ENCODE results near the gene CD96. TPM values are rescaled to one million over a fixed set of nuclear protein-coding genes. Genes with fewer than 3 reads are reported as not detected.

CD96 gene
- total RNA-seq, 1 donor from 2014 or later, result not detected

GRCh38 chr3:111578867-111579266, 36.9 kb downstream of the CD96 start:
- Mint-ChIP-seq H3K9me3 (ENCODE audit: unreplicated experiment) (no peaks in the 10 kb centered on the region), H3K27ac (ENCODE audit: unreplicated experiment) (no peak overlapping the region), H3K36me3 (ENCODE audit: unreplicated experiment) (no peaks in the 10 kb centered on the region), H3K4me3 (ENCODE audit: unreplicated experiment) (no peak overlapping the region), H3K4me1 (ENCODE audit: unreplicated experiment) (peaks cover 31% of the 10 kb centered on the region), H3K27me3 (ENCODE audit: unreplicated experiment) (peaks cover 1% of the 10 kb centered on the region)
- DNase-seq (ENCODE audit: extremely low spot score, unreplicated experiment), result no peak
- no peak for TF ChIP-seq CTCF (IDR thresholded peaks at IDR 0.05)

GRCh38 chr3:111579495-111579894, 37.5 kb downstream of the CD96 start:
- Mint-ChIP-seq H3K27ac (ENCODE audit: unreplicated experiment) (no peak overlapping the region), H3K27me3 (ENCODE audit: unreplicated experiment) (no peaks in the 10 kb centered on the region), H3K36me3 (ENCODE audit: unreplicated experiment) (no peaks in the 10 kb centered on the region), H3K4me3 (ENCODE audit: unreplicated experiment) (no peak overlapping the region), H3K4me1 (ENCODE audit: unreplicated experiment) (peaks cover 34% of the 10 kb centered on the region), H3K9me3 (ENCODE audit: unreplicated experiment) (no peaks in the 10 kb centered on the region)
- no peak for TF ChIP-seq CTCF (IDR thresholded peaks at IDR 0.05)
- no peak for DNase-seq (ENCODE audit: extremely low spot score, unreplicated experiment)

DNA sequence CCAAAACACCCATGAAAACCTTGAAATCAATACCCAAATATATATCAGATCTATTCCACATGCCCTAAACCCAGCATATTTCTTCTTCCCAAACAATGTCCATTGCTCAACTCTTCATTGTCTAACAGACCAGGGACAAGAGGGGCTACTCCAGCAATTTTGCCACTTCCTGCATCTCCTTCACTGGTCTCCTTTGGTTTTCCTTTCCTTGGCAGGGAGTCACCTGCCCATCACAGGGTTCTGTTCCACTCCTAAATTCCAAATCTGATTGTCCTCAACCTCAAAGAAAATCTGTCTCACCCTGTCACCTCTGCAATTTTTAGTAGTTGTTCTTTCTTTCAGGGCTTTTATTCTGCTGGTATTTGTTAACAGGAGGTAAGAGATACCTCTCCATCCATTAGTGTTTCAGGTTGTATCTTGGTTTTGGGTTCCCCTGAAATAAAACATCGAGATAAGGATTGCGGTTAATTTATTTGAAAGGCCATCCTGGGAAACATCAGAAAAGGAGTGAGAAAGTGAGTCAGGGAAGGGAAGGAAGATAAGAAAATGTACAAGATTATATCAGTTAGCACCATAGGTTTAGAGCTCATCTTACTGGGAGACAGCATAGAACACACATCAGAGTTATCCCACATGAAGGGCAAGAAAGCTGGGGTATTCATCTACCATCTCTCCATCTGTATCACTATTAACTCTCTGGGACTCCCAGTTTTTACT, 39.6 kb downstream of the CD96 start:
- H3K4me1 Mint-ChIP-seq (ENCODE audit: unreplicated experiment), result peaks cover 36% of the 10 kb centered on the region
- no peak overlapping the region for H3K27ac Mint-ChIP-seq (ENCODE audit: unreplicated experiment)
- no peaks in the 10 kb centered on the region for H3K36me3 Mint-ChIP-seq (ENCODE audit: unreplicated experiment)
- no peak for TF ChIP-seq CTCF (IDR thresholded peaks at IDR 0.05)
- H3K4me3 Mint-ChIP-seq (ENCODE audit: unreplicated experiment), result no peak overlapping the region
- no peaks in the 10 kb centered on the region for H3K9me3 Mint-ChIP-seq (ENCODE audit: unreplicated experiment)
- no peaks in the 10 kb centered on the region for H3K27me3 Mint-ChIP-seq (ENCODE audit: unreplicated experiment)
- DNase-seq (ENCODE audit: extremely low spot score, unreplicated experiment), result no peak

- TF ChIP-seq CTCF (IDR thresholded peaks at IDR 0.05), result no peak
- no peaks in the 10 kb centered on the region for H3K9me3 Mint-ChIP-seq (ENCODE audit: unreplicated experiment)
- H3K4me1 Mint-ChIP-seq (ENCODE audit: unreplicated experiment), result peaks cover 36% of the 10 kb centered on the region
- DNase-seq (ENCODE audit: extremely low spot score, unreplicated experiment), result no peak
- no peaks in the 10 kb centered on the region for H3K27me3 Mint-ChIP-seq (ENCODE audit: unreplicated experiment)
- peak overlapping the region; percentile 67 for H3K27ac Mint-ChIP-seq (ENCODE audit: unreplicated experiment)
- H3K36me3 Mint-ChIP-seq (ENCODE audit: unreplicated experiment), result no peaks in the 10 kb centered on the region
- H3K4me3 Mint-ChIP-seq (ENCODE audit: unreplicated experiment), result no peak overlapping the region
These were observed 40.1 kb downstream of the CD96 start for GRCh38 chr3:111582120-111582474.

GRCh38 chr3:111584744-111585143, 42.7 kb downstream of the CD96 start:
- Mint-ChIP-seq H3K4me1 (ENCODE audit: unreplicated experiment) (peaks cover 43% of the 10 kb centered on the region), H3K9me3 (ENCODE audit: unreplicated experiment) (no peaks in the 10 kb centered on the region), H3K27me3 (ENCODE audit: unreplicated experiment) (no peaks in the 10 kb centered on the region), H3K36me3 (ENCODE audit: unreplicated experiment) (no peaks in the 10 kb centered on the region), H3K27ac (ENCODE audit: unreplicated experiment) (no peak overlapping the region), H3K4me3 (ENCODE audit: unreplicated experiment) (no peak overlapping the region)
- DNase-seq (ENCODE audit: extremely low spot score, unreplicated experiment), result no peak
- TF ChIP-seq CTCF (IDR thresholded peaks at IDR 0.05), result no peak
